H1 (cell line): Measurements from ENCODE around the gene MOB3B.

Experiments
- BCL11A ChIP-seq, 2 experiments: IDR thresholded peaks; one replicate each; pipeline ENCODE4 v1.6.1; 2011; ENCODE audit warnings: low read depth in 2 of 2, low read length in 2 of 2, mild to moderate bottlenecking in 2 of 2
- CEBPB ChIP-seq: IDR thresholded peaks from 2 replicates; pipeline ENCODE4 v1.6.1; 2012; ENCODE audit warnings: low read depth, low read length
- CHD2 ChIP-seq: IDR thresholded peaks from 2 replicates; pipeline ENCODE4 v1.6.1; 2012; ENCODE audit warnings: low read length, improper control_type of control experiment
- JUND ChIP-seq: IDR thresholded peaks from 2 replicates; pipeline ENCODE4 v1.6.1; 2011; ENCODE audit warnings: mild to moderate bottlenecking, improper control_type of control experiment, low read length
- KDM5A ChIP-seq: fragments of 200-600 bp; IDR thresholded peaks from 2 replicates; pipeline ENCODE4 v1.7.1; 2012; ENCODE audit warnings: mild to moderate bottlenecking, low read length, inconsistent platforms, mixed read lengths
- POLR2A ChIP-seq, 2 experiments: IDR thresholded peaks; 1 replicate in 1 of 2; 2 replicates in 1 of 2; pipeline ENCODE4 v1.6.1; 2011; ENCODE audit warnings: low read depth in 2 of 2, low read length in 2 of 2, mild to moderate bottlenecking in 2 of 2; ENCODE audit errors: control extremely low read depth in 1 of 2
- POLR2AphosphoS5 ChIP-seq: IDR thresholded peaks from 2 replicates; pipeline ENCODE4 v1.6.1; 2011; ENCODE audit warnings: low read depth, low read length
- SIX5 ChIP-seq: IDR thresholded peaks from 2 replicates; pipeline ENCODE4 v1.6.1; 2011; ENCODE audit warnings: mild to moderate bottlenecking, low read depth, low read length
- TBP ChIP-seq: IDR thresholded peaks from 2 replicates; pipeline ENCODE4 v1.6.1; 2011; ENCODE audit warnings: low read depth, low read length, improper control_type of control experiment
- TF ChIP-seq, protein P1 (sequence below): IDR thresholded peaks from 2 replicates; pipeline ENCODE4 v1.6.1; 2011; ENCODE audit warnings: low read depth, mild to moderate bottlenecking, low read length; ENCODE audit not compliant: insufficient read depth
- TF ChIP-seq, protein P2 (sequence below), 3 experiments: IDR thresholded peaks; 1 replicate in 2 of 3; 2 replicates in 1 of 3; pipeline versions ENCODE4 v1.5.1 to v1.6.1; 2011; ENCODE audit warnings: low read length in 3 of 3, mild to moderate bottlenecking in 3 of 3, inconsistent platforms in 2 of 3, low read depth in 1 of 3, moderate library complexity in 1 of 3; ENCODE audit not compliant: insufficient read depth in 1 of 3; ENCODE audit errors: control extremely low read depth in 1 of 3

DNA sequence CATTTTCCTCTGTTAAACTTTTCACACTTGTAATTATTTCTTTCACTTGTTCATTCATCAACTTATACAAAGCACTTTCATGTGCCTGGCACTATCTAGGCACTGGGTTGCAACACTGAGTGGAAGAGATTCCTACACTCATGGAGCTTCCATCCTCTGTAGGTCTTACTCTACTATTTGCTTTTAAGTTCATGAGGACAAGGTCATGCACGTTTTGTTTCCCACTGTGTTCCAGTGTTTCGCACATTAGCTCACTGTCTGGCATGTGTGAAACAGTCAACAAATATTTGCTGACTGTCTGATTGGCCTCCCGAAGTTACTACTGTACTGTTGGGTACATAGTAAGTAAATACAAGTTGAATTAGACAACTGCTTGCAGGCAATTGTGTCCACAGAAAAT, 93.4 kb downstream of the MOB3B start:
- TF ChIP-seq TBP: no peak
- TF ChIP-seq, protein P1, sequence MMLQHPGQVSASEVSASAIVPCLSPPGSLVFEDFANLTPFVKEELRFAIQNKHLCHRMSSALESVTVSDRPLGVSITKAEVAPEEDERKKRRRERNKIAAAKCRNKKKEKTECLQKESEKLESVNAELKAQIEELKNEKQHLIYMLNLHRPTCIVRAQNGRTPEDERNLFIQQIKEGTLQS: no peak
- TF ChIP-seq, protein P2, sequence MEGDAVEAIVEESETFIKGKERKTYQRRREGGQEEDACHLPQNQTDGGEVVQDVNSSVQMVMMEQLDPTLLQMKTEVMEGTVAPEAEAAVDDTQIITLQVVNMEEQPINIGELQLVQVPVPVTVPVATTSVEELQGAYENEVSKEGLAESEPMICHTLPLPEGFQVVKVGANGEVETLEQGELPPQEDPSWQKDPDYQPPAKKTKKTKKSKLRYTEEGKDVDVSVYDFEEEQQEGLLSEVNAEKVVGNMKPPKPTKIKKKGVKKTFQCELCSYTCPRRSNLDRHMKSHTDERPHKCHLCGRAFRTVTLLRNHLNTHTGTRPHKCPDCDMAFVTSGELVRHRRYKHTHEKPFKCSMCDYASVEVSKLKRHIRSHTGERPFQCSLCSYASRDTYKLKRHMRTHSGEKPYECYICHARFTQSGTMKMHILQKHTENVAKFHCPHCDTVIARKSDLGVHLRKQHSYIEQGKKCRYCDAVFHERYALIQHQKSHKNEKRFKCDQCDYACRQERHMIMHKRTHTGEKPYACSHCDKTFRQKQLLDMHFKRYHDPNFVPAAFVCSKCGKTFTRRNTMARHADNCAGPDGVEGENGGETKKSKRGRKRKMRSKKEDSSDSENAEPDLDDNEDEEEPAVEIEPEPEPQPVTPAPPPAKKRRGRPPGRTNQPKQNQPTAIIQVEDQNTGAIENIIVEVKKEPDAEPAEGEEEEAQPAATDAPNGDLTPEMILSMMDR (IDR thresholded peaks at IDR 0.05; ENCODE audit: control extremely low read depth in 1 of 3, insufficient read depth in 1 of 3, low read depth in 1 of 3, low read length in 3 of 3): no peak
- TF ChIP-seq CHD2: no peak
- TF ChIP-seq POLR2A (IDR thresholded peaks at IDR 0.05; ENCODE audit: control extremely low read depth in 1 of 2, low read depth in 2 of 2, low read length in 2 of 2): no peak
- TF ChIP-seq KDM5A: no peak
- TF ChIP-seq SIX5: no peak
- no peak for TF ChIP-seq POLR2AphosphoS5
- TF ChIP-seq JUND: no peak
- no peak for TF ChIP-seq BCL11A (IDR thresholded peaks at IDR 0.05; ENCODE audit: low read depth in 2 of 2, low read length in 2 of 2)
- no peak for TF ChIP-seq CEBPB
